T-helper 2 cell treated with Interferon-gamma antibody and Interleukin-4, amounts not matched to agents 5 μg/mL and 100 μg/mL, for 36 hours (primary cell): ENCODE data around the gene EDEM2.
"Not testable (repeated sequence)": the region's sequence is repeated elsewhere in the genome, so short reads cannot be mapped to it uniquely, and the experiment has no call there.

ENCODE experiments used
- DNase-seq: peaks from one replicate; pipeline ENCODE4 v3.0.0; 2021; ENCODE audit warnings: low spot score
- H3K27ac Mint-ChIP-seq: one replicate; pipeline ENCODE4 v1.8.0; 2021; ENCODE audit warnings: mild to moderate bottlenecking, mixed read lengths
- H3K27me3 Mint-ChIP-seq: one replicate; pipeline ENCODE4 v1.8.0; 2021; ENCODE audit warnings: low read depth, mixed read lengths
- H3K36me3 Mint-ChIP-seq: one replicate; pipeline ENCODE4 v1.8.0; 2021; ENCODE audit warnings: low read depth, mixed read lengths
- H3K4me1 Mint-ChIP-seq: one replicate; pipeline ENCODE4 v1.8.0; 2021; ENCODE audit warnings: low read depth, mixed read lengths
- H3K4me3 Mint-ChIP-seq: one replicate; pipeline ENCODE4 v1.8.0; 2022; ENCODE audit warnings: mild to moderate bottlenecking, moderate library complexity, mixed read lengths
- H3K9me3 Mint-ChIP-seq: one replicate; pipeline ENCODE4 v1.8.0; 2021; ENCODE audit warnings: mixed read lengths

The EDEM2 gene

GRCh38 chr20:35071436-35072153 is 75.5 kb downstream of the EDEM2 start:
- Mint-ChIP-seq H3K4me1 (peaks cover 20% of the 10 kb centered on the region), H3K36me3 (peaks cover 78% of the 10 kb centered on the region), H3K9me3 (peaks cover 32% of the 10 kb centered on the region)
- not testable (repeated sequence) for H3K27ac Mint-ChIP-seq, H3K27me3 Mint-ChIP-seq, DNase-seq, H3K4me3 Mint-ChIP-seq

- no peak overlapping the region for H3K4me3 Mint-ChIP-seq
- no peak overlapping the region for H3K27ac Mint-ChIP-seq
- no peaks in the 10 kb centered on the region for H3K27me3 Mint-ChIP-seq
- H3K9me3 Mint-ChIP-seq = no peaks in the 10 kb centered on the region
- H3K36me3 Mint-ChIP-seq = peaks cover 53% of the 10 kb centered on the region
- peaks cover 46% of the 10 kb centered on the region for H3K4me1 Mint-ChIP-seq
- DNase-seq = no peak
Measured at GRCh38 chr20:35066194-35066593, 80.9 kb downstream of the EDEM2 start.
